HG02588 (cell line): ENCODE results near the gene MAST1.

Source experiments
- ATAC-seq: cut with Tn5 transposase; IDR thresholded peaks from one replicate; pipeline ENCODE4 v1.9.1; 2021; ENCODE audit warnings: mild to moderate bottlenecking, moderate library complexity; ENCODE audit not compliant: unreplicated experiment

Gene MAST1

DNA sequence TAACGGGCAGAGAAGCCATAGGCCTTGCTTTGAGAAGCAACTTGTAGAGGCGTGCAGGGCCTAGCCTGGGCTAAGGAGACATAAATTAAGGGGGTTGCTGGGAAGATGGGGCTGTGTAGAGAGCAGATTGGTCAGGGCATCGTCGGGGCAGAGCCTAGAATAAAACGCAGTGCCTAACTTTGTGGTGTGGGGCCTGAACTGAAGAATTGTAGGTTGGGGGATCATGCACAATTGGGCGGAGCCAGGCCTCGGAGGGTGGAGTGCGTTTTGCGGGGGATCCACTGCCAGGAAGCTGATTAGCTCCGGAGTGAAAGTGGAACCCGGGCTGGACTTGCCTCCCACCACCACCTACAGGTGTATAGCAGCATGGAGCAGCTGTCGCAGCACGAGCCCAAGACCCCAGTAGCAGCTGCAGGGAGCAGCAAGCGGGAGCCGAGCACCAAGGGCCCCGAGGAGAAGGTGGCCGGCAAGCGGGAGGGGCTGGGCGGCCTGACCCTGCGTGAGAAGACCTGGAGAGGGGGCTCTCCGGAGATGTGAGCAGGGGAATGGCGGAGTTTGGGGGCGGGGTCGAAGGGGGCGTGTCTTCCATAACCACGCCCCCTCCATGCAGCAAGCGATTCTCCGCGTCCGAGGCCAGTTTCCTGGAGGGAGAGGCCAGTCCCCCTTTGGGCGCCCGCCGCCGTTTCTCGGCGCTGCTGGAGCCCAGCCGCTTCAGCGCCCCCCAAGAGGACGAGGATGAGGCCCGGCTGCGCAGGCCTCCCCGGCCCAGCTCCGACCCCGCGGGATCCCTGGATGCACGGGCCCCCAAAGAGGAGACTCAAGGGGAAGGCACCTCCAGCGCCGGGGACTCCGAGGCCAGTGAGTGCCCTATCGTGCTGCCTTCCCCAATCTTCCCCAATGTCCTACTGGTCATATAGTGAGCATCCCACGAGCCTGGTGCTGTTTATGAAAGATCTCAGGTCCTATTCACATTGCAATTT is 29.1 kb downstream of the MAST1 start:
- peak; percentile 69 for ATAC-seq

DNA sequence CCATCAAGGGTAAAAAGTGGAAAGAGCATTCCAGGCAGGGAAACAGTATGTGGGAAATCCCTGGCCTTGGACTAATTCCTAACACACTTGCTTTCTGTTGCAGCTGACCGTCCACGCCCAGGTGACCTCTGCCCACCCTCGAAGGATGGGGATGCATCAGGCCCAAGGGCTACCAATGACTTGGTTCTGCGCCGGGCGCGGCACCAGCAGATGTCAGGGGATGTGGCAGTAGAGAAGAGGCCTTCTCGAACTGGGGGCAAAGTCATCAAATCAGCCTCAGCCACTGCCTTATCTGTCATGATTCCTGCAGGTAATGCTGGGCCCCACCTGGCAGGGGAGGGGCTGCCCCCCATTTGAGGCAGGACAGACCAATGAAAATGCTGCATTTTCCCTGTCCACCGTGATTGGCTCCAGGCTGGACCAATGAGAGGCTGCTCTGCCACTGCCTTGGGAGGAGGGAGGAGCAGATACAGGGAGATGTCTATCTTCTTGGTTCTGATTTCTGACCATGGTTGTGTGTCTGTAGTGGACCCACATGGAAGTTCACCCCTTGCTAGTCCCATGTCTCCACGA is 30.3 kb downstream of the MAST1 start:
- no peak for ATAC-seq

DNA sequence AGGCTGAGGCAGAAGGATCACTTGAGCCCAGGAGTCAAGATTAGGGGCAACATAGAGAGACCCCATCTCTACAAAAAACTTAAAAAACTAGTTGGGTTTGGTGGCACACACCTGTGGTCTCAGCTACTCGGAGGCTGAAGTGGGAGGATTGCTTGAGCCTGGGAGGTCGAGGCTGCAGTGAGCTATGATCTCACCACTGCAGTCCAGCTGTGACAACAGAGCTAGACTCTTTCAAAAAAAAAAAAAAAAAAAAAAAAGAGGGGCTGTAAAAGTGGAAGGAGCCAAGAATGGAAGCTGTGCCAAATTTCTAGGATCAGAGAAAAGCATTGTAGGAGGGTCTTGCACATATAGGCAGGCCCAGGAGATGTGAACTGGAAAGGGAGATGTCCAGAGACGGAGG is 33.4 kb downstream of the MAST1 start:
- no peak for ATAC-seq

DNA sequence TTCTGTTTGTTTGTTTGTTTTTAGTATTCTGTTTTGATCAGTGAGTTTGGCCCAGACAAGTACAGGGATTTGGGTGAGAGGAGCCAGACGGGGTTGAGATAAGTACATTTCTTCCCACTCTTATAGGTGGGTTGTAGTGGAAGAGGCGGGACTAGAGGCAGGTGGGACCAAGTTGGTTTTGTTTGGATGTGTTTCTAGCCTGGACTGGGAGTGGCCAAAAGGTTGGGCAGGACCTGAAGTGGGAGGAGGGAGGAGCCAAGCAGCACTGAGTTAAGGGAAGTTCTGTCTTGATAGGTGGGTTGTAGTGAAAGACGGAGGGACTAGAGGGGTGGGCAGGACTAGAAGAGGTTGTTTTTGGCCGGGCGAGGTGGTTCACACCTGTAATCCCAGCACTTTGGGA is 33.9 kb downstream of the MAST1 start:
- no peak for ATAC-seq

DNA sequence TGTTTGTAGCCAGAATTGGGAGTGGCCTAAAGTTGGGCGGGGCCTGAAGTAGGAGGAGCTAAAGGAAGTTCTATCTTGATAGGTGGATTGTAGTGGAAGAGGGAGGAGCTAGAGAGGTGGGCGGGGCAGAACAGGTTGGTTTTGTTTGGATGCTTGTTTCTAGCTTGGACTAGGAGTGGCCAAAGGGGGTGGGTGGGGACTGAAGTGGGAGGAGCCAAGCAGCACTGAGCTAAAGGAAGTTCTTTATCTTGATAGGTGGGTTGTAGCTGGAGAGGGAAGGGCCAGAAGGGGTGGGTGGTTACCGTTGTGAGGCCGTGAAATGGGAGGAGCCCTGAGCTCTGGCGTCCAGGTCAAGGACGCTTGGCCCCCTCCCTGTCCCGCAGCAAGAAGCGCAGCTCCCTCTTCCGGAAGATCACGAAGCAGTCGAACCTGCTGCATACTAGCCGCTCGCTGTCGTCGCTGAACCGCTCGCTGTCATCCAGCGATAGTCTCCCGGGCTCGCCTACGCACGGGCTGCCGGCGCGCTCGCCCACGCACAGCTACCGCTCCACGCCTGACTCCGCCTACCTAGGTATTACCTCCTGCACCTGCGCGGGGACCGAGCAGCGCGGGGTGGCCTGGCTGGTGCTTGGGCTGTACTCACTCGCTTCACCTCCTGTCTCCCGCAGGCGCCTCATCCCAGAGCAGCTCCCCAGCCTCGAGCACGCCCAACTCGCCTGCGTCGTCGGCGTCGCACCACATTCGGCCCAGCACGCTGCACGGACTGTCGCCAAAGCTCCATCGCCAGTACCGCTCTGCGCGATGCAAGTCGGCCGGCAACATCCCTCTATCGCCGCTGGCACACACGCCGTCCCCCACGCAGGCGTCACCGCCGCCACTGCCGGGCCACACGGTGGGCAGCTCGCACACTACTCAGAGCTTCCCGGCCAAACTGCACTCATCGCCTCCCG is 34.9 kb downstream of the MAST1 start:
- no peak for ATAC-seq

DNA sequence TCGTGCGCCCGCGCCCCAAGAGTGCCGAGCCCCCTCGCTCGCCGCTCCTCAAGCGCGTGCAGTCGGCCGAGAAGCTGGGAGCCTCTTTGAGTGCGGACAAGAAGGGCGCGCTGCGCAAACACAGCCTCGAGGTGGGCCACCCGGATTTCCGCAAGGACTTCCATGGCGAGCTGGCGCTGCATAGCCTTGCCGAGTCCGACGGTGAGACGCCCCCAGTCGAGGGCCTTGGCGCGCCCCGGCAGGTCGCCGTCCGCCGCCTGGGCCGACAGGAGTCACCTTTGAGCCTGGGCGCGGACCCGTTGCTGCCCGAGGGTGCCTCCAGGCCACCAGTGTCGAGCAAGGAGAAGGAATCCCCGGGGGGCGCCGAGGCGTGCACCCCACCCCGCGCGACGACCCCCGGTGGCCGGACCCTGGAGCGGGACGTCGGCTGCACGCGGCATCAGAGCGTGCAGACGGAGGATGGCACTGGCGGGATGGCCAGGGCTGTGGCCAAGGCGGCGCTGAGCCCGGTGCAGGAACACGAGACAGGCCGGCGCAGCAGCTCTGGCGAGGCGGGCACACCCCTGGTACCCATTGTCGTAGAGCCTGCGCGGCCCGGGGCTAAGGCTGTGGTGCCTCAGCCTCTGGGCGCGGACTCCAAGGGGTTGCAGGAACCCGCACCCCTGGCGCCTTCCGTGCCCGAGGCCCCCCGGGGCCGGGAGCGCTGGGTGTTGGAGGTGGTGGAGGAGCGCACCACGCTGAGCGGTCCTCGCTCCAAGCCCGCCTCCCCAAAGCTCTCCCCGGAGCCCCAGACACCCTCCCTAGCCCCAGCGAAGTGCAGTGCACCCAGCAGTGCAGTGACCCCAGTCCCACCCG is 35.8 kb downstream of the MAST1 start:
- no peak for ATAC-seq

DNA sequence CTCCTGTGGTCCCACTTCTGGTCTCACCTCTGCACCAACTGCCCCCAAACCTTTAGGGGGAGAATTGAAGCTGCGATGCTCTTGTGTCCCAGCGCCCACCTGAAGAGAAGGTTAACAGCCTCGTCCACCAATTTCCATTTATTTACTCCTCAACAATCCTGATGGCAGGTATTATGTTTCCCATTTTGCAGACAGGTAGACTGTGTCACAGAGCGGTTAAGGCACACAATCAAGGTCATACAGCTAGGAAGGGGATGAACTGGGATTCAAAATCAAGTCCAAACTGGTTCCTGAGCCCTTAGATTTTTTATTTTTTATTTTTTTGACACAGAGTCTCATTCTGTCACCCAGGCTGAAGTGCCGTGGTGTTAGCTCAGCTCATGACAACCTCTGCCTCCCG is 36.8 kb downstream of the MAST1 start:
- ATAC-seq: no peak

DNA sequence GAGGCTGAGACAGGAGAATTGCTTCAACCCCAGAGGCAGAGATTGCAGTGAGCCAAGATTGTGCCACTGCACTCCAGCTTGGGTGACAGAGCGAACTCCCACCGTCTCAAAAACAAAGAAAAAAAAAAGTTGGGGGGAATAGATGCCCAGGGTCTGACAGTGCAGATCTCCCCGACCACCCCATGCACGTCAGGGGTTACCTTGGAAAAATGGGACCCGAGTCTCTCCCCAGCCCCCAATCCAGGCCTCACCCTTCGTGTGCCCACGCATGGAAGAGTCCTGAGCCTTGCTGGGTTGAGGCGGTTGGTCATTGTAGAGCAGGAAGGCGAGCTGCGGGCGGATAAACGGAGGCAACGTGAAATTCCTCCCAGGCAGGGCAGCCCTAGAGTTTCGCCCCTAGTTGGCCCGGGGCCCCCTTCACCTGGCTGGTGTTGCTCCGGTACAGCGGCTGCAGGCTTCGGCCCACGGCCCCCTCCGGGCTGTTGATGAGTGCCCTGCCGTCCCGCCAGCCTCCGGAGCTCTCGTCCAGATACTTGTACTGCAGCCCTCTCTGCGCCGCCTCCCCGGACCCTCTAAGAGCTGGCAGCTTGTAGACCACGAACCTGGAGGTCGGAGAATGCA is 42.3 kb downstream of the MAST1 start:
- ATAC-seq: peak; percentile 6

DNA sequence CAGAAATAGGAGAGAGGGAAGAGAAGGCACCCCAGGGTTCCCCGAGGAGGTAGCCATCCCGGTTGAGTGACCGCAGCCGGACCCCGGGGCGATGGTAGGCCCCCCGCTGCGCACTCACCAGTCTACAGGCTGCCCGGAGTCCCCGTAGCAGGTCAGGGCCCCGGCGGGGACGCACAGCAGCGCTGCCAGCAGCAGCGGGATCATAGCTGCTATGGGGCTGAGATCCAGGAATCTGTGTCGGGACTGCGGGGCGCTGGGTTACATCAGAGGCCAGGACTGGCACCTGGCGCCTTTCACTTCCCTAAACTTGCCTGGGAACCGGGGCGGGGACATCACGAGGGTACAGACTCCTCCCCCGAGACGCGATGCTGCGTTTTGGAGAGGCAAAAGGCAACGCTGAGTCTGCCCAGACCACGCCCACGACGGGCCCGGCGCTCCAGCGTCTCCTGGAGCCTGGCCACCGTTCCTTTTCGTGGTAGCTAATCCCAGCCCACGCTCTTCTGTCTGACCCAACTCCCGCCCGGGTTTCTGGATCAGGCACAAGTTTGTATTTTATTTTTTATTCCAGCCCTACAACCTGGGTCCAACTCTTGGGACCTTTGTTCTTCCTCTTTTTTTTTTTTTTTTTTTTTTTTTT is 43.0 kb downstream of the MAST1 start, which contains the start of gene DNASE2:
Gene DNASE2, minus strand, starts transcription at position 278 of the 637 bp plus-strand sequence. Its CDS starts 74 bp downstream, at position 204.
- peak; percentile 77 for ATAC-seq

DNA sequence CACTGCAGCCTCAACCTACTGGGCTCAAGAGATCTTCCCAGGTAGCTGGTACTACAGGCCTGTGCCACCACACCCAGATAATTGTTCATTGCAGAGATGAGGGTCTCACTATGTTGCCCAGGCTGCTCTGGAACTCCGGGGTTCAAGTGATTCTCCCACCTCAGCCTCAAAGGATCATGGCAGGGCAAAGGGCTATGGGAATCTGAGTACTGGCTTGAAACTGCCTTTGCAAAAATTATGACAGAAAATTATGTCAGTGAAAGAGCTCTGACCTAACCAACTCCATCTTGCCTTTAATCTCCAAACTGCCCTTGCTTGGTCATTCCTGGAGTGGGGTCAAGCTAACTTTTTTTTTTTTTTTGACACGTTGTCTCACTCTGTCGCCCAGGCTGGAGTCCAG is 44.3 kb downstream of the MAST1 start:
- ATAC-seq: no peak

DNA sequence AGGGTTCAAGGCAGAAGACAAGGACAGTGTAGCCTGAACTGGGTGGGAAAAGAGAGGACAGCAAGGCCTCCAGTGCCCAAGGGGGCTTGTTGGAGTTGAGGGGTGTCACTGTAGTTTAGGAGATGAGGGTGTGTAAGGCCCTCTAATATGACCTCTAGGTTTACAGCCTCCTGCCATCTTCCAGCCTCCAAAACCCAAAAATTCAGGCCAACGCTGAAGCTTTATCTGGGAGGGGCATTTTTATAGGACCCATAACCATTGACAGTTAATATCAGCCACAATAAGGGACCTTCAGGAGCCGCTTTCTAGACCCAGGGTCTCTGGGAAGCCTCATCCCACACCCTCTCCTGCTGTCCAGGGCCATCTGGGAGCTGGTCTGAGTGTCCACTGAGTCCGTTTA is 45.9 kb downstream of the MAST1 start:
- ATAC-seq: no peak

DNA sequence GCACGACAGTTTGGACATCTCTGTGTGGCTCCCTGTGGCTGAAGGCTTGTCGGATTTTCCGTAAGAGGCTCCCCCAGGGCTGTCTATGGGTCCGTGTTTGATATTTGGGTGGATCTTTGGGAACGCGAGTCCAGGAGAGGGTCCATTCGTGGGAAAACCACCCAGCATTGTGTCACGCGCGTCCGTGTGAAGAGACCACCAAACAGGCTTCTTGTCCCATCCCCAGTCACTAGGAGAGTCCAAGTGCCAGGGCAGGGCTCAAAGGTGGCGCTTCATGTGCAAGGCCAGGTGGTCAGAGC is 46.3 kb downstream of the MAST1 start:
- no peak for ATAC-seq

DNA sequence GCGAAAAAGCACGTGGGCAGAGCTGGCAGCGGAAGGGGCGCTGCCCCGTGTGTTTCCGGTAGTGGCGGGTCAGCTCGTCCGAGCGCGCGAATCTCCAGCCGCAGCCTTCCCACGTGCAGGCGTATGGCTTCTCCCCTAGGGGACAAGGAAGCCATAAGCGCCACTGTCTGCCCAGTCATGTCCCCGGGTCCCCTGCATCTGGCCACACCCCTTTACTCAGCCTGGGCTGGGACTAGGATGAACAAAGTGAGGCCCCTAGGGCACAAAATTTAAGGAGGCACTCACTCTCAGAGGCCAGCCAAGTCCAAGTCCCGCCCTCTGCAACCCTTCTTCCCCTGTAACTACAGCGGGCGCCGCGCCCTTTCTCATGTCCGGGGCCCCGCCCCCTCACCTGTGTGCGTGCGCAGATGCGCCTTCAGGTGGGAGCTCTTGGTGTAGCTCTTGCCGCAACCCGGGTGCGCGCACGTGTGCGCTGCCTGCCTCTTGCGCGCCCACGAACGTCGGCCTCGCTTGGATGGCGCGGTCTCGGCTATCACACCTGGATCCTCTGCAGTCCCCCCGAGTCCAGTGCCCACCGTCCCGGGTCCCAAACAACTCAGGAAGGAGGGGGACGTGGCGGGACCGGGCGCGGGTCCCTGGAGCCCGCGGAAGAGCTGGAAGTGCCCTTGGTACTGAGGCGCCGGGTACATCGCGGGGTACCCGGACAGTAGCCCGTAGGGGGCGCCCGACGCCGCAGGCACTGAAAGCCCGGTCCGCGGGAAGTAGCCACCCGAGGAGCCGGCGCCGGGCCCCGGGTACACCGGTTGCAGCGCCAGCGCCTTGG is 46.8 kb downstream of the MAST1 start:
- ATAC-seq: no peak

DNA sequence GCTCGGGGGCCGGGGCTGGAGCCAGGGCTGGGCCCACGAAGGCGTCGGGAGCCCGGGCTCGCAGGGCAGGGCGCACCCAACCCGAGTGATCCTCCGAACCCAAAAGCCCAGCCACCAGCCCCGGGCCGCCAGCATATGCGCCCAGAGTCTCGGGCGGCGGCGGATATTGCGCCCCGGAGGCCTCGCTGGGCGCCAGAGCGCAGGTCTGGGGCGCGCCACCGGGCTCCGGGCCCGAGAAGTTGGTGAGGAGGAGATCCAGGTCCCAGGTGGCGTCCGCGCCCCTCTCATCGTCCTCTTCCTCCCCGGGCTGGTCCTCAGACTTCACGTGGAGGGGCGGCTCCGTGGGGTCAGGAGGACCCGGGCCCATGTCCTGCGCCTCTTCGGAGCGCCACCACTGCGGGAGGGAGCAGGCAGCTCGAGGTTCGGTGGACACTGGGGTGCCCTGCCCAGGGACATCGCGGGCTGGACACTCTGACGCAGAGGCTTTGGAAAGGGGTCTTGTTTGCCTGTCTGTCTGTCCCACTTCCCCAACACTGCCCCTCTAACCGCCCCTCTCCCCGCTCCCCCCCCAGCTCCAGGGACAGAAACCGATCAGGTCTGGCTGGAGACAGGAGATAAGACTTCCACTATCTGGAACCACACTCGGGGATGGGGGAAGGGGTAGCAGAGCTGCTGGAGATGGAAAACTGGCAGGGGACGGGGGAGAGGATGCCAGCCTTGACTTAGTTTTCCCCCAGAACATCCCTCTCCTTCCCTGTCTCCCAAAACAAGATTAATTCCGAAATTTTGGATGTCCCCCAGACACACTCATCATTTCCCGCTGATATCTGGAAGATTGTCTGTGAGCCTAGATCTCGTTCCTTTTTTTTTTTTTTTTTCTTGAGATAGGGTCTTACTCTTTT is 47.7 kb downstream of the MAST1 start:
- ATAC-seq: no peak

DNA sequence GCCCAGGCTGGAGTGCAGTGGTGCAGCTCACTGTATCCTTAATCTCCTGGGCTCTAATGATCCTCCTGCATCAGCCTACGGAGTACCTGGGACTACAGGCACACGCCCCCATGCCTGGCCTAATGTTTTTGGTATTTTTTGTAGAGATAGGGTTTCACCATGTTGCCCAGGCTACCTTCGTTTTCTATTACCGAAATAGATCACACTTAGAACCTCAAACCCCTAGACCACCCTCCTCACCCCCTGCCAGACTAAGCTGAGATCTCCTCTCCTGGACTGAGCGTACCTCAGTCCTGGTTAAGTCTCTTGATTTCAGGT is 48.3 kb downstream of the MAST1 start:
- ATAC-seq: no peak

DNA sequence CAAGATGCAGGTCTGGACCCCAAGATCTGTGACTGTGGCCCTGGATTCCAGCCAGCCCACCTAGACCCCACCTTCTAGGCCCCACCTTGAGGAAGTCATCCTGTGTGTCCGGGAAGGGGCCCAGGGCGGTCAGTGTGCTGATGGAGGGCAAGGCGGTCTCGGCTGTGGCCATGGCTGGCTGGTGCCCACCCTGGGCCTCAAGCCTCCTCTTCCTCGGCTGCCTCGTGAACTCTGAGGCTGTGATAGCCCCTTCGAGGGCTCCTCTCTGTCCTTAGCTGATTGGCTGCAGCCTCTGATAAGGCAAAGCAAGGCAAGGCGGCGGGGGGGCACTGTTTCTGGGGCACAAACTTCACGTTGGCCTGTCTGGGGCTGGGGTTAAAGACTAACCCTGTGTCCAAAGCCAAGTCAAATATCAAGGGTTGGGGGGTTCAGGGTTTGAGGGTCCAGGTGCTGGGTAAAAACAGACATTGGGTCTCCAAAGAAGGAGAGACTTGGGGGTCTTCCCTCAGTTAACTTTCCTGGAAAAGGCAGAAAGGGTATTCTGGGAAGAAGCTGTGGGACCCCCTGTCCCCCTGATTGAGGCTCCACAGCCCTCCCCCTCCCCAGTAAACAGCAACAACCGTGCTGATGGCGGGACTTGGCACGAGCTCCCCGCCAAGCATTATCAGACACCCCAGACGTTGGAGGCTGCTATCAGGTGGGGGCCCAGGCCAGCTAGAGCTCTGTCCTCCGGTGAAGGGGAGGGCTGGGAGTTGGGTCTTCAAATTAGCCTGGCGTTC is 48.8 kb downstream of the MAST1 start, which contains the start of gene KLF1:
Gene KLF1, minus strand, starts transcription at position 233 of the 779 bp plus-strand sequence. Its CDS starts 61 bp downstream, at position 172.
- no peak for ATAC-seq
